Measurements from ENCODE around the gene NUDT10.
"Not testable (repeated sequence)": the region's sequence is repeated elsewhere in the genome, so short reads cannot be mapped to it uniquely, and the experiment has no call there.

Gene NUDT10

GRCh38 chrX:51332188-51332942 is at the start of gene NUDT10:
TSS of gene NUDT10 (plus strand) at chrX:51332822. CDS start at chrX:51332966, 144 bp downstream.
- DNase-seq: peak; percentile 4

- no peak for DNase-seq
Observed at GRCh38 chrX:51292421-51292820, 40.2 kb upstream of the NUDT10 start.

GRCh38 chrX:51296138-51296537 is 36.5 kb upstream of the NUDT10 start:
- no peak for DNase-seq

- DNase-seq: no peak
Observed at GRCh38 chrX:51316271-51316670, 16.4 kb upstream of the NUDT10 start.

- DNase-seq: not testable (repeated sequence)
Observed at GRCh38 chrX:51332943-51333785, 542 bp downstream of the NUDT10 start.

GRCh38 chrX:51334276-51334675 is 1.7 kb downstream of the NUDT10 start:
- no peak for DNase-seq

GRCh38 chrX:51336584-51336983 is 4.0 kb downstream of the NUDT10 start:
- peak; percentile 4 for DNase-seq

- no peak for DNase-seq
Observed at GRCh38 chrX:51361251-51361650, 28.6 kb downstream of the NUDT10 start.

- no peak for DNase-seq
Observed at GRCh38 chrX:51376672-51377071, 44.0 kb downstream of the NUDT10 start.

Data from activated CD4-positive, alpha-beta T cell treated with anti-CD3 and anti-CD28 coated beads, Interleukin-2, amount 50 U/mL, for 1 hour (primary cell).